NT2/D1 (cell line): ENCODE results near the gene BMP6.

Experiments
- DNase-seq: peaks from one replicate; pipeline ENCODE4 v3.0.0-alpha.2; 2011; ENCODE audit warnings: low read depth, low spot score
- H3K27me3 ChIP-seq: 2 replicates; pipeline ENCODE4 v1.6.0; 2011; ENCODE audit warnings: mild to moderate bottlenecking; ENCODE audit not compliant: insufficient read length, insufficient read depth
- H3K36me3 ChIP-seq: 2 replicates; pipeline ENCODE4 v1.6.1; 2011; ENCODE audit warnings: mild to moderate bottlenecking, low read length, mixed read lengths; ENCODE audit not compliant: insufficient read depth, insufficient read length
- H3K4me1 ChIP-seq: 2 replicates; pipeline ENCODE4 v1.5.1; 2011; ENCODE audit not compliant: insufficient read depth, insufficient read length
- H3K4me3 ChIP-seq: 2 replicates; pipeline ENCODE4 v1.5.1; 2011; ENCODE audit warnings: low read depth; ENCODE audit not compliant: insufficient read length
- H3K9ac ChIP-seq: 2 replicates; pipeline ENCODE4 v1.6.0; 2011; ENCODE audit warnings: low read depth; ENCODE audit not compliant: insufficient read length
- H3K9me3 ChIP-seq: 2 replicates; pipeline ENCODE4 v1.5.1; 2011; ENCODE audit warnings: mild to moderate bottlenecking, low read length; ENCODE audit not compliant: insufficient read depth
- SUZ12 ChIP-seq: IDR thresholded peaks from 2 replicates; pipeline ENCODE4 v1.6.1; 2011; ENCODE audit not compliant: insufficient read length, insufficient read depth; ENCODE audit errors: extremely low read depth
- YY1 ChIP-seq: IDR thresholded peaks from 2 replicates; pipeline ENCODE4 v1.6.1; 2011; ENCODE audit not compliant: insufficient read length, insufficient read depth
- ZNF274 ChIP-seq: IDR thresholded peaks from 2 replicates; pipeline ENCODE4 v1.6.1; 2011; ENCODE audit warnings: mild to moderate bottlenecking, low read depth, low read length

The BMP6 gene

GRCh38 chr6:7765575-7766325 lies 39.9 kb downstream of the BMP6 start:
- Histone ChIP-seq H3K4me1 (no peaks in the 10 kb centered on the region), H3K36me3 (no peaks in the 10 kb centered on the region), H3K9ac (no peak overlapping the region), H3K4me3 (no peak overlapping the region), H3K27me3 (no peaks in the 10 kb centered on the region), H3K9me3 (no peaks in the 10 kb centered on the region)
- DNase-seq = no peak
- TF ChIP-seq SUZ12 = no peak
- TF ChIP-seq YY1 = no peak
- TF ChIP-seq ZNF274 = no peak

GRCh38 chr6:7769702-7770101 lies 43.8 kb downstream of the BMP6 start:
- H3K4me1 ChIP-seq = no peaks in the 10 kb centered on the region
- H3K27me3 ChIP-seq = no peaks in the 10 kb centered on the region
- TF ChIP-seq YY1 (no peak), SUZ12 (no peak), ZNF274 (no peak)
- no peak overlapping the region for H3K9ac ChIP-seq
- no peaks in the 10 kb centered on the region for H3K9me3 ChIP-seq
- H3K4me3 ChIP-seq = no peak overlapping the region
- no peaks in the 10 kb centered on the region for H3K36me3 ChIP-seq
- DNase-seq = no peak

GRCh38 chr6:7770111-7770510 lies 44.2 kb downstream of the BMP6 start:
- no peaks in the 10 kb centered on the region for H3K4me1 ChIP-seq
- no peak overlapping the region for H3K9ac ChIP-seq
- DNase-seq = no peak
- no peaks in the 10 kb centered on the region for H3K9me3 ChIP-seq
- H3K36me3 ChIP-seq = no peaks in the 10 kb centered on the region
- TF ChIP-seq YY1 = no peak
- no peak for TF ChIP-seq ZNF274
- no peak for TF ChIP-seq SUZ12
- no peak overlapping the region for H3K4me3 ChIP-seq
- H3K27me3 ChIP-seq = no peaks in the 10 kb centered on the region

- Histone ChIP-seq H3K27me3 (no peaks in the 10 kb centered on the region), H3K9me3 (no peaks in the 10 kb centered on the region), H3K9ac (no peak overlapping the region), H3K36me3 (no peaks in the 10 kb centered on the region), H3K4me3 (no peak overlapping the region), H3K4me1 (no peaks in the 10 kb centered on the region)
- DNase-seq = no peak
- TF ChIP-seq ZNF274 (no peak), SUZ12 (no peak), YY1 (no peak)
These were observed 44.7 kb downstream of the BMP6 start for GRCh38 chr6:7770601-7771000.

GRCh38 chr6:7773322-7773721 lies 47.4 kb downstream of the BMP6 start:
- H3K27me3 ChIP-seq = no peaks in the 10 kb centered on the region
- no peak for DNase-seq

GRCh38 chr6:7773914-7774313 lies 48.0 kb downstream of the BMP6 start:
- no peak overlapping the region for H3K4me3 ChIP-seq
- TF ChIP-seq YY1 (no peak), SUZ12 (no peak), ZNF274 (no peak)
- no peaks in the 10 kb centered on the region for H3K4me1 ChIP-seq
- no peak for DNase-seq
- H3K9ac ChIP-seq = no peak overlapping the region
- H3K27me3 ChIP-seq = no peaks in the 10 kb centered on the region
- H3K9me3 ChIP-seq = no peaks in the 10 kb centered on the region
- H3K36me3 ChIP-seq = no peaks in the 10 kb centered on the region

More at GRCh38 chr6:7773322-7773721, 47.4 kb downstream of the BMP6 start:
- H3K9me3 ChIP-seq = no peaks in the 10 kb centered on the region
- no peaks in the 10 kb centered on the region for H3K4me1 ChIP-seq
- no peak overlapping the region for H3K9ac ChIP-seq
- TF ChIP-seq YY1 = no peak
- TF ChIP-seq ZNF274 = no peak
- no peak for TF ChIP-seq SUZ12
- no peak overlapping the region for H3K4me3 ChIP-seq
- H3K36me3 ChIP-seq = no peaks in the 10 kb centered on the region

GRCh38 chr6:7776509-7776908 lies 50.6 kb downstream of the BMP6 start:
- no peak overlapping the region for H3K4me3 ChIP-seq
- H3K9me3 ChIP-seq = no peaks in the 10 kb centered on the region
- DNase-seq = no peak
- H3K36me3 ChIP-seq = no peaks in the 10 kb centered on the region
- no peaks in the 10 kb centered on the region for H3K27me3 ChIP-seq
- TF ChIP-seq ZNF274 (no peak), YY1 (no peak), SUZ12 (no peak)
- no peak overlapping the region for H3K9ac ChIP-seq
- H3K4me1 ChIP-seq = no peaks in the 10 kb centered on the region
